Measurements from ENCODE around the gene CD28. TPM values are rescaled to one million over a fixed set of nuclear protein-coding genes. Genes with fewer than 3 reads are reported as not detected.
"Not testable (repeated sequence)": the region's sequence is repeated elsewhere in the genome, so short reads cannot be mapped to it uniquely, and the experiment has no call there.

CD28 gene
- total RNA-seq, 2 donors from 2014 or later: not detected

GRCh38 chr2:203782262-203782976, 76.0 kb downstream of the CD28 start:
- Mint-ChIP-seq H3K27ac (no peak overlapping the region), H3K36me3 (ENCODE audit: low read depth) (peaks cover 2% of the 10 kb centered on the region), H3K4me1 (no peaks in the 10 kb centered on the region), H3K4me3 (no peak overlapping the region), H3K27me3 (ENCODE audit: insufficient read depth) (no peaks in the 10 kb centered on the region), H3K9me3 (peaks cover 6% of the 10 kb centered on the region)
- DNase-seq: peak; percentile 85
- H3K9me3 ChIP-seq (ENCODE audit: control insufficient read depth, low read length): no peaks in the 10 kb centered on the region
- H3K27me3 ChIP-seq (ENCODE audit: control insufficient read depth, insufficient read depth, low read length, poor library complexity, severe bottlenecking): no peaks in the 10 kb centered on the region
- no peak overlapping the region for H3K27ac ChIP-seq (ENCODE audit: low read depth, low read length)
- no peak overlapping the region for H3K4me3 ChIP-seq (ENCODE audit: low read length)
- TF ChIP-seq, protein P1, sequence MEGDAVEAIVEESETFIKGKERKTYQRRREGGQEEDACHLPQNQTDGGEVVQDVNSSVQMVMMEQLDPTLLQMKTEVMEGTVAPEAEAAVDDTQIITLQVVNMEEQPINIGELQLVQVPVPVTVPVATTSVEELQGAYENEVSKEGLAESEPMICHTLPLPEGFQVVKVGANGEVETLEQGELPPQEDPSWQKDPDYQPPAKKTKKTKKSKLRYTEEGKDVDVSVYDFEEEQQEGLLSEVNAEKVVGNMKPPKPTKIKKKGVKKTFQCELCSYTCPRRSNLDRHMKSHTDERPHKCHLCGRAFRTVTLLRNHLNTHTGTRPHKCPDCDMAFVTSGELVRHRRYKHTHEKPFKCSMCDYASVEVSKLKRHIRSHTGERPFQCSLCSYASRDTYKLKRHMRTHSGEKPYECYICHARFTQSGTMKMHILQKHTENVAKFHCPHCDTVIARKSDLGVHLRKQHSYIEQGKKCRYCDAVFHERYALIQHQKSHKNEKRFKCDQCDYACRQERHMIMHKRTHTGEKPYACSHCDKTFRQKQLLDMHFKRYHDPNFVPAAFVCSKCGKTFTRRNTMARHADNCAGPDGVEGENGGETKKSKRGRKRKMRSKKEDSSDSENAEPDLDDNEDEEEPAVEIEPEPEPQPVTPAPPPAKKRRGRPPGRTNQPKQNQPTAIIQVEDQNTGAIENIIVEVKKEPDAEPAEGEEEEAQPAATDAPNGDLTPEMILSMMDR (conservative IDR thresholded peaks at IDR 0.05): peak; percentile 87
- no peaks in the 10 kb centered on the region for H3K4me1 ChIP-seq (ENCODE audit: control insufficient read depth, insufficient read depth, low read length)
- no peaks in the 10 kb centered on the region for H3K36me3 ChIP-seq (ENCODE audit: control insufficient read depth, insufficient read depth, low read length)
- no peak overlapping the region for H3K9ac ChIP-seq (ENCODE audit: extremely low read depth, low read length, poor library complexity, severe bottlenecking)
- WGBS, 2 experiments (ENCODE audit: insufficient coverage in 1 of 2, insufficient read length in 1 of 2): 46 to 51% methylated on average over 3 to 5 of the region's 5 CpGs

GRCh38 chr2:203783496-203784203, 77.2 kb downstream of the CD28 start:
- 88 to 94% methylated on average over 2 to 4 of the region's 4 CpGs for WGBS, 2 experiments (ENCODE audit: insufficient coverage in 1 of 2, insufficient read length in 1 of 2)
- H3K4me1 ChIP-seq (ENCODE audit: control insufficient read depth, insufficient read depth, low read length): no peaks in the 10 kb centered on the region
- H3K27ac ChIP-seq (ENCODE audit: low read depth, low read length): no peak overlapping the region
- DNase-seq: no peak
- peaks cover 6% of the 10 kb centered on the region for H3K9me3 Mint-ChIP-seq
- no peaks in the 10 kb centered on the region for H3K27me3 ChIP-seq (ENCODE audit: control insufficient read depth, insufficient read depth, low read length, poor library complexity, severe bottlenecking)
- no peak overlapping the region for H3K9ac ChIP-seq (ENCODE audit: extremely low read depth, low read length, poor library complexity, severe bottlenecking)
- no peaks in the 10 kb centered on the region for H3K4me1 Mint-ChIP-seq
- H3K27me3 Mint-ChIP-seq (ENCODE audit: insufficient read depth): no peaks in the 10 kb centered on the region
- peaks cover 2% of the 10 kb centered on the region for H3K36me3 Mint-ChIP-seq (ENCODE audit: low read depth)
- no peak overlapping the region for H3K4me3 ChIP-seq (ENCODE audit: low read length)
- no peak overlapping the region for H3K4me3 Mint-ChIP-seq
- H3K9me3 ChIP-seq (ENCODE audit: control insufficient read depth, low read length): no peaks in the 10 kb centered on the region
- no peaks in the 10 kb centered on the region for H3K36me3 ChIP-seq (ENCODE audit: control insufficient read depth, insufficient read depth, low read length)
- TF ChIP-seq, protein P1 (conservative IDR thresholded peaks at IDR 0.05): no peak
- no peak overlapping the region for H3K27ac Mint-ChIP-seq

DNA sequence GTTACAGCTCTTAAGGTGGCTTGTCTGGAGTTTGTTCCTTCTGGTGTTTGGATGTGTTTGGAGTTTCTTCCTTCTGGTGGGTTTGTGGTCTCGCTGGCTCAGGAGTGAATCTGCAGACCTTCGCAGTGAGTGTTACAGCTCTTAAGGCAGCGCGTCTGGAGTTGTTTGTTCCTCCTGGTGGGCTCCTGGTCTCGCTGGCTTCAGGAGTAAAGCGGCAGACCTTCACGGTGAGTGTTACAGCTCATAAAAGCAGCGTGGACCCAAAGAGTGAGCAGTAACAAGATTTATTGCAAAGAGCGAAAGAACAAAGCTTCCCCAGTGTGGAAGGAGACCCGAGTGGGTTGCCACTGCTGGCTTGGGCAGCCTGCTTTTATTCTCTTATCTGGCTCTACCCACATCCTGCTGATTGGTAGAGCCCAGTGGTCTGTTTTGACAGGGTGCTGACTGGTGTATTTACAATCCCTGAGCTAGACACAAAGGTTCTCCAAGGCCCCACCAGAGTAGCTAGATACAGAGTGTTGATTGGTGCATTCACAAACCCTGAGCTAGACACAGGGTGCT, 78.4 kb downstream of the CD28 start:
- not testable (repeated sequence) for H3K36me3 ChIP-seq (ENCODE audit: control insufficient read depth, insufficient read depth, low read length); H3K4me1 Mint-ChIP-seq; H3K9me3 ChIP-seq (ENCODE audit: control insufficient read depth, low read length); H3K27ac ChIP-seq (ENCODE audit: low read depth, low read length); H3K27ac Mint-ChIP-seq; H3K9ac ChIP-seq (ENCODE audit: extremely low read depth, low read length, poor library complexity, severe bottlenecking); H3K4me3 ChIP-seq (ENCODE audit: low read length); H3K27me3 Mint-ChIP-seq (ENCODE audit: insufficient read depth); H3K36me3 Mint-ChIP-seq (ENCODE audit: low read depth); H3K4me3 Mint-ChIP-seq; DNase-seq; H3K4me1 ChIP-seq (ENCODE audit: control insufficient read depth, insufficient read depth, low read length); H3K27me3 ChIP-seq (ENCODE audit: control insufficient read depth, insufficient read depth, low read length, poor library complexity, severe bottlenecking); H3K9me3 Mint-ChIP-seq
- 88 to 94% methylated on average over 5 to 10 of the region's 10 CpGs for WGBS, 2 experiments (ENCODE audit: insufficient coverage in 1 of 2, insufficient read length in 1 of 2)

DNA sequence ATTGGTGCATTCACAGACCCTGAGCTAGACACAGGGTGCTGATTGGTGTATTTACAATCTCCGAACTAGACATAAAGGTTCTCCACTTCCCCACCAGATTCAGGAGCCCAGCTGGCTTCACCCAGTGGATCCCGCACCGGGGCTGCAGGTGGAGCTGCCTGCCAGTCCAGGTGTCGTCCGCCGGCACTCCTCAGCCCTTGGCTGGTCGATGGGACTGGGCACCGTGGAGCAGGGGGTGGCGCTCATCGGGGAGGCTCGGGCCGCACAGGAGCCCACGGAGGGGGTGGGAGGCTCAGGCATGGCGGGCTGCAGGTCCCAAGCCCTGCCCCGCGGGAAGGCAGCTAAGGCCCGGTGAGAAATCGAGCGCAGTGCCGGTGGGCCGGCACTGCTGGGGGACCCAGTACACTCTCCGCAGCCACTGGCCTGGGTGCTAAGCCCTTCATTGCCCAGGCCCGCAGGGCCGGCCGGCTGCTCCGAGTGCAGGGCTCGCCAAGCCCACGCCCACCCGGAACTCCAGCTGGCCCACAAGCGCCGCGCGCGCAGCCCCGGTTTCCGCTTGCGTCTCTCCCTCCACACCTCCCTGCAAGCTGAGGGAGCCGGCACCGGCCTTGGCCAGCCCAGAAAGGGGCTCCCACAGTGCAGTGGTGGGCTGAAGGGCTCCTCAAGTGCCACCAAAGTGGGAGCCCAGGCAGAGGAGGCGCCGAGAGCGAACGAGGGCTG, 79.1 kb downstream of the CD28 start:
- H3K27me3 Mint-ChIP-seq (ENCODE audit: insufficient read depth); H3K4me3 ChIP-seq (ENCODE audit: low read length); H3K36me3 Mint-ChIP-seq (ENCODE audit: low read depth); H3K4me3 Mint-ChIP-seq; H3K36me3 ChIP-seq (ENCODE audit: control insufficient read depth, insufficient read depth, low read length); H3K27ac ChIP-seq (ENCODE audit: low read depth, low read length); H3K4me1 Mint-ChIP-seq; H3K27ac Mint-ChIP-seq; DNase-seq; H3K9me3 Mint-ChIP-seq; H3K9ac ChIP-seq (ENCODE audit: extremely low read depth, low read length, poor library complexity, severe bottlenecking); H3K4me1 ChIP-seq (ENCODE audit: control insufficient read depth, insufficient read depth, low read length); H3K27me3 ChIP-seq (ENCODE audit: control insufficient read depth, insufficient read depth, low read length, poor library complexity, severe bottlenecking); H3K9me3 ChIP-seq (ENCODE audit: control insufficient read depth, low read length): not testable (repeated sequence)
- 97 to 98% methylated on average over 13 to 43 of the region's 43 CpGs for WGBS, 2 experiments (ENCODE audit: insufficient coverage in 1 of 2, insufficient read length in 1 of 2)

Data from endodermal cell (in vitro differentiated cells).